ENCODE results near the gene PRCC. TPM values are rescaled to one million over a fixed set of nuclear protein-coding genes. Genes with fewer than 3 reads are reported as not detected.

PRCC gene, protein sequence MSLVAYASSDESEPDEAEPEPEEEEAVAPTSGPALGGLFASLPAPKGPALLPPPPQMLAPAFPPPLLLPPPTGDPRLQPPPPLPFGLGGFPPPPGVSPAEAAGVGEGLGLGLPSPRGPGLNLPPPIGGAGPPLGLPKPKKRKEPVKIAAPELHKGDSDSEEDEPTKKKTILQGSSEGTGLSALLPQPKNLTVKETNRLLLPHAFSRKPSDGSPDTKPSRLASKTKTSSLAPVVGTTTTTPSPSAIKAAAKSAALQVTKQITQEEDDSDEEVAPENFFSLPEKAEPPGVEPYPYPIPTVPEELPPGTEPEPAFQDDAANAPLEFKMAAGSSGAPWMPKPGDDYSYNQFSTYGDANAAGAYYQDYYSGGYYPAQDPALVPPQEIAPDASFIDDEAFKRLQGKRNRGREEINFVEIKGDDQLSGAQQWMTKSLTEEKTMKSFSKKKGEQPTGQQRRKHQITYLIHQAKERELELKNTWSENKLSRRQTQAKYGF
- 28.3 and 33.8 TPM in 2 replicates for total RNA-seq (ENCODE audit: low replicate concordance)

GRCh38 chr1:156767101-156767878, at the start of gene PRCC:
PRCC (plus strand) TSS chr1:156767535; CDS start chr1:156767772, 237 bp downstream.
- DNase-seq (ENCODE audit: low read depth) = peak; percentile 100
- TF ChIP-seq CTCF (IDR thresholded peaks at IDR 0.05; ENCODE audit: insufficient read depth, low read length) = no peak
- peak within 1 kb of the TSS; percentile 94 for H3K4me3 ChIP-seq (ENCODE audit: low read depth, low read length)

DNA sequence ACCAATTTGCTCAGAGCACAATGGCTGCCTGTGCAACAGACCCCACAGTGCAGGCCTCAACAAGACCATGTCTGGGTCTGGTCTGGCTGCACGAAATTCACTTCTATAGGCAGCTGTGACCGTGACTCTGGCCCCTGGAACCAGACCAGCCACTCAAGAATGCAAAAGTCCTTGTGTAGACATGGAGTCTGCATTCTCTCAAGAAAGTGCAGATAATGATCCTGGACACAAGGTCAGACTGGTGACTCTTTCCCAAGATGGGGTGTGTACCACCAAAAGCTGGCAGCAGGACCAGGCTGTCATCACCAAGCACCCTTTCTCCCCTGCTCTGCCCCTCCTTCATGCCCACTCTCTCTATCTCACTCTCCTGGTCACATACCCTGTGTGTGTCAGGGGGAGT, 46.2 kb upstream of the PRCC start:
- no peak overlapping the region for H3K4me3 ChIP-seq (ENCODE audit: low read depth, low read length)
- no peak for TF ChIP-seq CTCF (IDR thresholded peaks at IDR 0.05; ENCODE audit: insufficient read depth, low read length)
- no peak for DNase-seq (ENCODE audit: low read depth)

DNA sequence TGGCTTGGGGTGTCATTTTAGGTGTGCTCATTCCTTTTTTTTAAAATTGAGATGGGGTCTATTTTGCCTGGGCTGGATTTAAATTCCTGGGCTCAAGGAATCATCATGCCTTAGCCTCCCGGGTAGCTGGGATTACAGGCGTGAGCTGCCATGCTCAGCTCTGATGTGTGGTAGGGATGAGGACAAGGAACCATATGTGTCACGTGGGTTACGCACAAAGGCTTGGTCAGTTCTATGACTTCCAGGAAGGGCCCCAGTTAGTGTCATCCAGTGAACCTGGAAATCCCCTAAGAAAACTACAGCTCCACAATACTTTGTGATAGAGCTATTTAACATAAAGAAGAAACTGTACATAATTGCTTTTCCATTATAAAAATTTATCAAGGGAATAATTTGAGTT, 45.8 kb upstream of the PRCC start:
- H3K4me3 ChIP-seq (ENCODE audit: low read depth, low read length) = no peak overlapping the region
- no peak for DNase-seq (ENCODE audit: low read depth)
- TF ChIP-seq CTCF (IDR thresholded peaks at IDR 0.05; ENCODE audit: insufficient read depth, low read length) = no peak

- H3K4me3 ChIP-seq (ENCODE audit: low read depth, low read length) = peak overlapping the region; percentile 100
- peak; percentile 94 for TF ChIP-seq CTCF (IDR thresholded peaks at IDR 0.05; ENCODE audit: insufficient read depth, low read length)
- DNase-seq (ENCODE audit: low read depth) = peak; percentile 94
Measured at GRCh38 chr1:156725683-156726280, 41.6 kb upstream of the PRCC start.

DNA sequence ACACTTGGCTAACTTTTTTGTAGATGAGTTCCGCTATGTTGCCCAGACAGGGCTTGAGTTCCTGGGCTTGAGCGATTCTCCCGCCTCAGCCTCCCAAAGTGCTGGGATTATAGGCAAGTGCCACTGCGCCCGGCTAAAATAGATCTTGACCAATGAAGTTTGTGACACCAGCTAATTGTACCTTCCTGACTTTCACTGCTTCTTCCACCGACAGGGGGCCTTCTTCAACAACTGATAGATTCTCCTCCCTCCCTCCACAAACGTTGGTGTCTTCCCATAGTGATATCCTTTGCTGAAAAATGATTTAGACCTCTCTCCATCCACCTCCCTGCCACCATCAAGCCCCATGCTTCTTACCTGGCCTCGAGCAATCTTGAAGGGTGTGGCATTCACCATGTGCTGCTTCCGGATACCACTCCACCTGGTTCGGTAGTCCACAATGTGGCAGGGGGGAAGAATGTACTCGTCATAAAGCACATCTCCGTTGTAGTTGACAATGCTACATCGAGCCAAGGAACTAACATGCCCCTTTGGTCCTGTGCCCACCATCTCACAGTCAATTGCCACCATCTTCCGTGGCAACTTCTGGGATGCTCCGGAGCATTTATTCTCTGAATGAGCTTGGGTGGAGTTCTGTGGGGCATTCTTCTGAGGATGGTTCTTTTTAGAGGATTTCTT, 40.6 kb upstream of the PRCC start:
- peak; percentile 78 for DNase-seq (ENCODE audit: low read depth)
- H3K4me3 ChIP-seq (ENCODE audit: low read depth, low read length) = peak overlapping the region; percentile 100
- TF ChIP-seq CTCF (IDR thresholded peaks at IDR 0.05; ENCODE audit: insufficient read depth, low read length) = peak; percentile 63

DNA sequence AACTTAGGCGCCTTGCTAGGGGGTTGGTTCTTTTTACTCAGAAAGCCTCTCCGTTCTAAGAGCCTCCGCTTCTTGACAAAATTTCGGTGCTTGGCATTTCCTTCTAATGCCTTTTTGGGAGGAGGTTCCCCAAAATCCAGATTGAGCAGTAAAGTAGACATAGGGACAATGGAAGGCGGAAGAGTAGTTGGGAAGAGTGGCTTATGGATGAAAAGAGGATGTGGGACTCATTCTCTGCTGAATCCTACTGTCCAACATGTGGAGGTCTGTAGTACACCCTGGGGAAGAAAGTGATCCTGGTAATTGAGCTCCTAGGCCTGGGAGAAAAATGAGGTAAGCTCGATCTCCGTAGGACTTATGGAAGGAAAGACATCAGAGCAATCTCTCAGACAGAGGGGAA, 39.8 kb upstream of the PRCC start:
- no peak for TF ChIP-seq CTCF (IDR thresholded peaks at IDR 0.05; ENCODE audit: insufficient read depth, low read length)
- DNase-seq (ENCODE audit: low read depth) = no peak
- peak overlapping the region; percentile 100 for H3K4me3 ChIP-seq (ENCODE audit: low read depth, low read length)
